RWPE2 (cell line): Measurements from ENCODE around the gene POC1B.

Experiments used
- ATAC-seq: fragments of 200-7000 bp; cut with Tn5 transposase; 3 replicates; pipeline ENCODE4 v1.9.1; 2021; ENCODE audit warnings: low read depth
- DNase-seq: peaks from one replicate; pipeline ENCODE4 v3.0.0-alpha.2; 2020; ENCODE audit warnings: low spot score
- H3K27ac ChIP-seq: fragments of 450-650 bp; 2 replicates; pipeline ENCODE4 v1.5.1; 2017; ENCODE audit warnings: mild to moderate bottlenecking; ENCODE audit not compliant: poor library complexity, severe bottlenecking
- H3K27me3 ChIP-seq: fragments of 250-450 bp; sonication (Bioruptor Pico); 2 replicates; pipeline ENCODE4 v1.5.1; 2021; ENCODE audit warnings: mild to moderate bottlenecking, moderate library complexity; ENCODE audit not compliant: insufficient read depth, poor library complexity, severe bottlenecking
- H3K36me3 ChIP-seq: fragments of 250-450 bp; sonication (Bioruptor Pico); 2 replicates; pipeline ENCODE4 v1.5.1; 2020; ENCODE audit warnings: low read depth, mild to moderate bottlenecking, moderate library complexity
- H3K4me1 ChIP-seq: fragments of 250-450 bp; sonication (Bioruptor Pico); 2 replicates; pipeline ENCODE4 v1.5.1; 2021; ENCODE audit warnings: mild to moderate bottlenecking, moderate library complexity; ENCODE audit not compliant: insufficient read depth, poor library complexity, severe bottlenecking
- H3K4me3 ChIP-seq: fragments of 250-450 bp; sonication (Bioruptor Pico); 2 replicates; pipeline ENCODE4 v1.5.1; 2021; ENCODE audit warnings: mild to moderate bottlenecking, moderate library complexity; ENCODE audit not compliant: severe bottlenecking
- H3K9me3 ChIP-seq: fragments of 250-450 bp; sonication (Bioruptor Pico); 2 replicates; pipeline ENCODE4 v1.5.1; 2021; ENCODE audit warnings: mild to moderate bottlenecking, moderate library complexity; ENCODE audit not compliant: severe bottlenecking
- CTCF ChIP-seq: fragments of 450-650 bp; IDR thresholded peaks from one replicate; pipeline ENCODE4 v1.5.1; 2017; ENCODE audit warnings: mild to moderate bottlenecking, moderate library complexity; ENCODE audit not compliant: poor library complexity, severe bottlenecking

Gene POC1B

GRCh38 chr12:89400415-89400814 lies 125.4 kb downstream of the POC1B start:
- Histone ChIP-seq H3K36me3 (no peaks in the 10 kb centered on the region), H3K9me3 (no peaks in the 10 kb centered on the region), H3K4me1 (no peaks in the 10 kb centered on the region), H3K27me3 (no peaks in the 10 kb centered on the region), H3K27ac (no peak overlapping the region), H3K4me3 (no peak overlapping the region)
- DNase-seq (no peak), ATAC-seq (no peak)
- no peak for TF ChIP-seq CTCF

GRCh38 chr12:89395712-89396111 lies 130.1 kb downstream of the POC1B start:
- no peaks in the 10 kb centered on the region for H3K27me3 ChIP-seq
- no peak overlapping the region for H3K4me3 ChIP-seq
- H3K27ac ChIP-seq, result no peak overlapping the region
- DNase-seq (no peak), ATAC-seq (no peak)
- peaks cover 2% of the 10 kb centered on the region for H3K4me1 ChIP-seq
- H3K9me3 ChIP-seq, result no peaks in the 10 kb centered on the region
- no peak for TF ChIP-seq CTCF
- H3K36me3 ChIP-seq, result no peaks in the 10 kb centered on the region

- peaks cover 11% of the 10 kb centered on the region for H3K4me1 ChIP-seq
- no peak for ATAC-seq
These were observed 132.2 kb downstream of the POC1B start for GRCh38 chr12:89393551-89394121.

GRCh38 chr12:89392391-89392790 lies 133.5 kb downstream of the POC1B start:
- no peak for ATAC-seq
- Histone ChIP-seq H3K9me3 (no peaks in the 10 kb centered on the region), H3K27me3 (no peaks in the 10 kb centered on the region), H3K27ac (no peak overlapping the region), H3K4me1 (peaks cover 11% of the 10 kb centered on the region), H3K36me3 (no peaks in the 10 kb centered on the region), H3K4me3 (no peak overlapping the region)
- TF ChIP-seq CTCF, result no peak
- no peak for DNase-seq

More at GRCh38 chr12:89393551-89394121, 132.2 kb downstream of the POC1B start:
- Histone ChIP-seq H3K27me3 (no peaks in the 10 kb centered on the region), H3K27ac (no peak overlapping the region), H3K9me3 (no peaks in the 10 kb centered on the region), H3K4me3 (no peak overlapping the region), H3K36me3 (no peaks in the 10 kb centered on the region)
- TF ChIP-seq CTCF, result no peak
- no peak for DNase-seq

GRCh38 chr12:89391726-89392336 lies 134.0 kb downstream of the POC1B start:
- no peak overlapping the region for H3K27ac ChIP-seq
- no peak for ATAC-seq
- no peaks in the 10 kb centered on the region for H3K9me3 ChIP-seq
- no peak for DNase-seq
- peaks cover 11% of the 10 kb centered on the region for H3K4me1 ChIP-seq
- no peak for TF ChIP-seq CTCF
- no peak overlapping the region for H3K4me3 ChIP-seq
- no peaks in the 10 kb centered on the region for H3K36me3 ChIP-seq
- no peaks in the 10 kb centered on the region for H3K27me3 ChIP-seq
